Neural cell (in vitro differentiated cells): ENCODE data around the gene IFRD1. TPM values are rescaled to one million over a fixed set of nuclear protein-coding genes. Genes with fewer than 3 reads are reported as not detected.
A peak's percentile ranks its signal among the peaks of the same experiment; 100 is the strongest.

Experiments used
- H2AFZ ChIP-seq: fragments of 200-600, 300-800 bp; sonication (generic), shearing (Covaris generic); 2 replicates; pipeline ENCODE4 v1.6.0; 2014; ENCODE audit warnings: low read depth, mild to moderate bottlenecking, antibody characterized with exemption, low read length, moderate library complexity
- H3F3A ChIP-seq: fragments of 200-600 bp; shearing (Covaris generic); 2 replicates; pipeline ENCODE4 v1.6.1; 2016; ENCODE audit warnings: mild to moderate bottlenecking, moderate library complexity, mixed read lengths, antibody characterized with exemption, low read length; ENCODE audit not compliant: insufficient read depth, poor library complexity, severe bottlenecking
- H3K27ac ChIP-seq: fragments of 200-600, 300-800 bp; sonication (generic), shearing (Covaris generic); 2 replicates; pipeline ENCODE4 v1.5.1; 2014; ENCODE audit warnings: mild to moderate bottlenecking, low read length, moderate library complexity
- H3K27me3 ChIP-seq: fragments of 300-800, 200-600 bp; sonication (generic), shearing (Covaris generic); 2 replicates; pipeline ENCODE4 v1.6.0; 2014; ENCODE audit warnings: mild to moderate bottlenecking, low read depth, low read length, moderate library complexity; ENCODE audit not compliant: insufficient read depth
- H3K36me3 ChIP-seq: fragments of 300-800, 200-600 bp; sonication (generic), shearing (Covaris generic); 2 replicates; pipeline ENCODE4 v1.5.1; 2014; ENCODE audit warnings: mild to moderate bottlenecking, antibody characterized with exemption, low read length, moderate library complexity; ENCODE audit not compliant: insufficient read depth
- H3K4me2 ChIP-seq: fragments of 300-800, 200-600 bp; sonication (generic), shearing (Covaris generic); 2 replicates; pipeline ENCODE4 v1.6.0; 2014; ENCODE audit warnings: mild to moderate bottlenecking, low read length
- H3K4me3 ChIP-seq: fragments of 300-800, 200-600 bp; sonication (generic), shearing (Covaris generic); 2 replicates; pipeline ENCODE4 v1.5.1; 2014; ENCODE audit warnings: mild to moderate bottlenecking, low read length, moderate library complexity
- H3K79me2 ChIP-seq: fragments of 200-600 bp; shearing (Covaris generic); replicated peaks from 2 replicates; pipeline ENCODE4 v1.6.0; 2014; ENCODE audit warnings: mild to moderate bottlenecking, low read length, moderate library complexity; ENCODE audit not compliant: insufficient read depth
- H3K9ac ChIP-seq: fragments of 300-800, 200-600 bp; sonication (generic), shearing (Covaris generic); 2 replicates; pipeline ENCODE4 v1.6.1; 2016; ENCODE audit warnings: mild to moderate bottlenecking, low read length, mixed read lengths
- H3K9me2 ChIP-seq: fragments of 200-600 bp; shearing (Covaris generic); 2 replicates; pipeline ENCODE4 v1.6.1; 2016; ENCODE audit warnings: mild to moderate bottlenecking, low read length, mixed read lengths; ENCODE audit not compliant: insufficient read depth
- H3K9me3 ChIP-seq: fragments of 200-600, 300-800 bp; sonication (generic), shearing (Covaris generic); 2 replicates; pipeline ENCODE4 v1.6.1; 2016; ENCODE audit warnings: mild to moderate bottlenecking, mixed run types, low read length, moderate library complexity, mixed read lengths
- H4K20me1 ChIP-seq: fragments of 200-600 bp; shearing (Covaris generic); 2 replicates; pipeline ENCODE4 v1.6.1; 2016; ENCODE audit warnings: mild to moderate bottlenecking, mixed run types; ENCODE audit not compliant: insufficient read depth
- EP300 ChIP-seq: fragments of 450-650 bp; conservative IDR thresholded peaks from 2 replicates; pipeline ENCODE4 v1.6.1; 2014; ENCODE audit warnings: antibody characterized with exemption, mild to moderate bottlenecking, moderate library complexity; ENCODE audit not compliant: poor library complexity, severe bottlenecking
- EZH2 ChIP-seq: fragments of 200-600, 300-800 bp; shearing (Covaris generic), sonication (generic); IDR thresholded peaks from 2 replicates; pipeline ENCODE4 v1.6.1; 2014; ENCODE audit warnings: antibody characterized with exemption, low read length, borderline replicate concordance, mild to moderate bottlenecking; ENCODE audit not compliant: insufficient read depth, poor library complexity, severe bottlenecking
- MXI1 ChIP-seq: fragments of 450-650 bp; conservative IDR thresholded peaks from 2 replicates; pipeline ENCODE4 v1.6.1; 2014; ENCODE audit warnings: antibody characterized with exemption, mild to moderate bottlenecking; ENCODE audit not compliant: poor library complexity, severe bottlenecking
- POLR2AphosphoS5 ChIP-seq: IDR thresholded peaks from 2 replicates; pipeline ENCODE4 v1.6.1; 2012
- RAD21 ChIP-seq: fragments of 450-650 bp; conservative IDR thresholded peaks from 2 replicates; pipeline ENCODE4 v1.6.1; 2014; ENCODE audit warnings: antibody characterized with exemption, mild to moderate bottlenecking, moderate library complexity
- SMC3 ChIP-seq: fragments of 450-650 bp; conservative IDR thresholded peaks from 2 replicates; pipeline ENCODE4 v1.6.1; 2014; ENCODE audit warnings: antibody characterized with exemption, mild to moderate bottlenecking, moderate library complexity; ENCODE audit not compliant: poor library complexity
- TAF1 ChIP-seq: IDR thresholded peaks from 2 replicates; pipeline ENCODE4 v1.6.1; 2012; ENCODE audit warnings: low read depth
- polyA minus RNA-seq: library from RNA; depleted of rRNA, polyadenylated mRNA; stranded (reverse); fragments of >200 nt; gene quantifications from 2 replicates; pipeline ENCODE4 v1.2.3, GENCODE V29; 2014
- polyA plus RNA-seq: library from polyadenylated mRNA; depleted of rRNA; stranded (reverse); fragments of >200 nt; gene quantifications from 2 replicates; pipeline ENCODE4 v1.2.3, GENCODE V29; 2014
- TF ChIP-seq, protein P1 (sequence below): IDR thresholded peaks from 2 replicates; pipeline ENCODE4 v1.6.1; 2012; ENCODE audit warnings: borderline replicate concordance
- TF ChIP-seq, protein P2 (sequence below): fragments of 450-650 bp; IDR thresholded peaks from 2 replicates; pipeline ENCODE4 v1.5.1; 2014; ENCODE audit warnings: antibody characterized with exemption, mild to moderate bottlenecking, moderate library complexity; ENCODE audit not compliant: poor library complexity, severe bottlenecking

Gene IFRD1, protein sequence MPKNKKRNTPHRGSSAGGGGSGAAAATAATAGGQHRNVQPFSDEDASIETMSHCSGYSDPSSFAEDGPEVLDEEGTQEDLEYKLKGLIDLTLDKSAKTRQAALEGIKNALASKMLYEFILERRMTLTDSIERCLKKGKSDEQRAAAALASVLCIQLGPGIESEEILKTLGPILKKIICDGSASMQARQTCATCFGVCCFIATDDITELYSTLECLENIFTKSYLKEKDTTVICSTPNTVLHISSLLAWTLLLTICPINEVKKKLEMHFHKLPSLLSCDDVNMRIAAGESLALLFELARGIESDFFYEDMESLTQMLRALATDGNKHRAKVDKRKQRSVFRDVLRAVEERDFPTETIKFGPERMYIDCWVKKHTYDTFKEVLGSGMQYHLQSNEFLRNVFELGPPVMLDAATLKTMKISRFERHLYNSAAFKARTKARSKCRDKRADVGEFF
- polyA plus RNA-seq (249 and 270 TPM in 2 replicates), polyA minus RNA-seq (173 and 181 TPM in 2 replicates)

DNA sequence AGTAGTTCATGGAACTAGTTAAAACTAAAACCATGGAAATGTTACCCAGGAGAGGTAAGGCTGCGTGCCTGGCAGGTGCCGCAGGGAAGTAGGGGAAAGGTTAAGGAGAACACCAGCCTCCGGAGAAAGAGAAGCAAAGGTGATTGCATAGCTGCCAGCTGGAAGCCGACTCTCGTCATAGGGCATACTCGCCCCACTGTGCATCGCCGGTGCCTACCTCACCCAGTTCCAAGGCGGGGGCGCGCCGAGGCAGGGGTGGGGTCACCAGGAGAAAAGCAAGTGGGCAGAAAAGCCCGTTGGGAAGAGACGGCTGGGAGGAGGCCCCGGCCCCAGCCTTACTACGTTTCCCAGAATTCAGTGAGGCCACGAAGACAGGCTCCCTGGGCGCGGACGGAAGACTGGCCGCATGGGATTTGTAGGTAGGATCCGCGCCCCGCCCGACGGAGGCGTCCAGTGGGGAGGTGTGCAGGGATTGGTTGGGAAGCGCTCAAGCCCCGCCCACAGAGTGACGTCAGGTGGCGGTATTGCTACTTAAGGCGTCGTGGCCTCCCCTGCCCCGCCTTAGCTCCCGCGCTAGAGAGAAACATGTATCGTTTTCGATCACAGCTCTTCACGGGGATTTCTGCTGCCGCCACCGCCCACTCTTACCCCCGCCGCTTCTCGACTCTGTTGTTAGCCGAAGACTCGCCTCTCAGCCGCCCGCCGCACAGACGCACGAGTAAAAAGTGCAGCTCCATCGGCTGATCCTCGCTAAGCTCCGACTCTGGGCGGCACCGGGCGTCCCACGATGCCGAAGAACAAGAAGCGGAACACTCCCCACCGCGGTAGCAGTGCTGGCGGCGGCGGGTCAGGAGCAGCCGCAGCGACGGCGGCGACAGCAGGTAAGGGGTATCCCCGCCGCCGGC lies at the start of gene IFRD1:
Gene IFRD1, plus strand, starts transcription at position 559 of the 905 bp plus-strand sequence. Its CDS starts 229 bp downstream, at position 788.
- Histone ChIP-seq H3K4me3 (peak within 1 kb of the TSS; percentile 91), H3K9me2 (no peaks in the 10 kb centered on the region), H3K4me2 (peak within 1 kb of the TSS; percentile 73), H3F3A (no peaks in the 10 kb centered on the region), H3K27me3 (no peaks in the 10 kb centered on the region), H3K36me3 (no peaks in the 10 kb centered on the region), H4K20me1 (no peaks in the 10 kb centered on the region), H3K9me3 (no peaks in the 10 kb centered on the region), H3K79me2 (peaks cover 38% of the 10 kb centered on the region), H2AFZ (peak within 1 kb of the TSS; percentile 100), H3K9ac (peak within 1 kb of the TSS; percentile 98), H3K27ac (peak within 1 kb of the TSS; percentile 96)
- TF ChIP-seq, protein P1, sequence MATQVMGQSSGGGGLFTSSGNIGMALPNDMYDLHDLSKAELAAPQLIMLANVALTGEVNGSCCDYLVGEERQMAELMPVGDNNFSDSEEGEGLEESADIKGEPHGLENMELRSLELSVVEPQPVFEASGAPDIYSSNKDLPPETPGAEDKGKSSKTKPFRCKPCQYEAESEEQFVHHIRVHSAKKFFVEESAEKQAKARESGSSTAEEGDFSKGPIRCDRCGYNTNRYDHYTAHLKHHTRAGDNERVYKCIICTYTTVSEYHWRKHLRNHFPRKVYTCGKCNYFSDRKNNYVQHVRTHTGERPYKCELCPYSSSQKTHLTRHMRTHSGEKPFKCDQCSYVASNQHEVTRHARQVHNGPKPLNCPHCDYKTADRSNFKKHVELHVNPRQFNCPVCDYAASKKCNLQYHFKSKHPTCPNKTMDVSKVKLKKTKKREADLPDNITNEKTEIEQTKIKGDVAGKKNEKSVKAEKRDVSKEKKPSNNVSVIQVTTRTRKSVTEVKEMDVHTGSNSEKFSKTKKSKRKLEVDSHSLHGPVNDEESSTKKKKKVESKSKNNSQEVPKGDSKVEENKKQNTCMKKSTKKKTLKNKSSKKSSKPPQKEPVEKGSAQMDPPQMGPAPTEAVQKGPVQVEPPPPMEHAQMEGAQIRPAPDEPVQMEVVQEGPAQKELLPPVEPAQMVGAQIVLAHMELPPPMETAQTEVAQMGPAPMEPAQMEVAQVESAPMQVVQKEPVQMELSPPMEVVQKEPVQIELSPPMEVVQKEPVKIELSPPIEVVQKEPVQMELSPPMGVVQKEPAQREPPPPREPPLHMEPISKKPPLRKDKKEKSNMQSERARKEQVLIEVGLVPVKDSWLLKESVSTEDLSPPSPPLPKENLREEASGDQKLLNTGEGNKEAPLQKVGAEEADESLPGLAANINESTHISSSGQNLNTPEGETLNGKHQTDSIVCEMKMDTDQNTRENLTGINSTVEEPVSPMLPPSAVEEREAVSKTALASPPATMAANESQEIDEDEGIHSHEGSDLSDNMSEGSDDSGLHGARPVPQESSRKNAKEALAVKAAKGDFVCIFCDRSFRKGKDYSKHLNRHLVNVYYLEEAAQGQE = peak; percentile 69
- TF ChIP-seq EZH2 (no peak), RAD21 (no peak), MXI1 (no peak), POLR2AphosphoS5 (peak; percentile 99), SMC3 (peak; percentile 39), TAF1 (peak; percentile 44), EP300 (peak; percentile 3)
- TF ChIP-seq, protein P2, sequence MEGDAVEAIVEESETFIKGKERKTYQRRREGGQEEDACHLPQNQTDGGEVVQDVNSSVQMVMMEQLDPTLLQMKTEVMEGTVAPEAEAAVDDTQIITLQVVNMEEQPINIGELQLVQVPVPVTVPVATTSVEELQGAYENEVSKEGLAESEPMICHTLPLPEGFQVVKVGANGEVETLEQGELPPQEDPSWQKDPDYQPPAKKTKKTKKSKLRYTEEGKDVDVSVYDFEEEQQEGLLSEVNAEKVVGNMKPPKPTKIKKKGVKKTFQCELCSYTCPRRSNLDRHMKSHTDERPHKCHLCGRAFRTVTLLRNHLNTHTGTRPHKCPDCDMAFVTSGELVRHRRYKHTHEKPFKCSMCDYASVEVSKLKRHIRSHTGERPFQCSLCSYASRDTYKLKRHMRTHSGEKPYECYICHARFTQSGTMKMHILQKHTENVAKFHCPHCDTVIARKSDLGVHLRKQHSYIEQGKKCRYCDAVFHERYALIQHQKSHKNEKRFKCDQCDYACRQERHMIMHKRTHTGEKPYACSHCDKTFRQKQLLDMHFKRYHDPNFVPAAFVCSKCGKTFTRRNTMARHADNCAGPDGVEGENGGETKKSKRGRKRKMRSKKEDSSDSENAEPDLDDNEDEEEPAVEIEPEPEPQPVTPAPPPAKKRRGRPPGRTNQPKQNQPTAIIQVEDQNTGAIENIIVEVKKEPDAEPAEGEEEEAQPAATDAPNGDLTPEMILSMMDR = no peak

- Histone ChIP-seq H3K4me3 (no peak overlapping the region), H3K4me2 (no peak overlapping the region), H3K9ac (no peak overlapping the region), H3K9me2 (no peaks in the 10 kb centered on the region), H3K79me2 (no peaks in the 10 kb centered on the region), H3K36me3 (no peaks in the 10 kb centered on the region), H3K9me3 (no peaks in the 10 kb centered on the region), H4K20me1 (no peaks in the 10 kb centered on the region), H3K27me3 (no peaks in the 10 kb centered on the region), H2AFZ (no peak overlapping the region), H3K27ac (no peak overlapping the region), H3F3A (no peaks in the 10 kb centered on the region)
- TF ChIP-seq MXI1 (no peak), SMC3 (no peak), RAD21 (no peak)
Measured at GRCh38 chr7:112404321-112404720, 45.9 kb upstream of the IFRD1 start.
